HG03521 (cell line): ENCODE results near the gene MORF4L1.
"Not testable (repeated sequence)": the region's sequence is repeated elsewhere in the genome, so short reads cannot be mapped to it uniquely, and the experiment has no call there.

ENCODE experiments used
- ATAC-seq: cut with Tn5 transposase; IDR thresholded peaks from one replicate; pipeline ENCODE4 v1.9.1; 2021; ENCODE audit warnings: mild to moderate bottlenecking, moderate library complexity; ENCODE audit not compliant: unreplicated experiment

Gene MORF4L1

GRCh38 chr15:78895471-78895870 is 22.8 kb downstream of the MORF4L1 start:
- no peak for ATAC-seq

DNA sequence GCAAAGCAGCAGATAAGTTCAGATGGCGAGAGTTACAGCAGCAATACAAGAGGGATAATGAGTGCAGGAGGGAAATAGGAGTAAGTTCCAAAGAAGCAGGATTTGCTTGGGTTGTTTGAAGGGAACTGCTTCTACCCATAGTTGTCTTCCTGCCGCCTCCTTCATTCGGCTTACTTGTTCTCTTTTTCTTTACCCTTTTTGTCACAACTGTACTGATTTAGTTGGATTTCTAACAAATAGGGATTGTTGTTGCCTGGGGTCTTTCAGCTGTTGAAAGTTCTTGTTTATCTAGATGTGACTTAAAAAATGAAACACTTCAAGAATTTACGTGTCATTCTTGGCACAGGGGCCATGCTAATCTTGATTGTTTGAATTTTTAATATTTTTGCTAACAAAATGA is 25.9 kb downstream of the MORF4L1 start:
- no peak for ATAC-seq

- ATAC-seq: not testable (repeated sequence)
Measured at GRCh38 chr15:78900819-78901533, 28.3 kb downstream of the MORF4L1 start.

GRCh38 chr15:78902281-78903032 is 29.8 kb downstream of the MORF4L1 start:
- ATAC-seq: not testable (repeated sequence)

DNA sequence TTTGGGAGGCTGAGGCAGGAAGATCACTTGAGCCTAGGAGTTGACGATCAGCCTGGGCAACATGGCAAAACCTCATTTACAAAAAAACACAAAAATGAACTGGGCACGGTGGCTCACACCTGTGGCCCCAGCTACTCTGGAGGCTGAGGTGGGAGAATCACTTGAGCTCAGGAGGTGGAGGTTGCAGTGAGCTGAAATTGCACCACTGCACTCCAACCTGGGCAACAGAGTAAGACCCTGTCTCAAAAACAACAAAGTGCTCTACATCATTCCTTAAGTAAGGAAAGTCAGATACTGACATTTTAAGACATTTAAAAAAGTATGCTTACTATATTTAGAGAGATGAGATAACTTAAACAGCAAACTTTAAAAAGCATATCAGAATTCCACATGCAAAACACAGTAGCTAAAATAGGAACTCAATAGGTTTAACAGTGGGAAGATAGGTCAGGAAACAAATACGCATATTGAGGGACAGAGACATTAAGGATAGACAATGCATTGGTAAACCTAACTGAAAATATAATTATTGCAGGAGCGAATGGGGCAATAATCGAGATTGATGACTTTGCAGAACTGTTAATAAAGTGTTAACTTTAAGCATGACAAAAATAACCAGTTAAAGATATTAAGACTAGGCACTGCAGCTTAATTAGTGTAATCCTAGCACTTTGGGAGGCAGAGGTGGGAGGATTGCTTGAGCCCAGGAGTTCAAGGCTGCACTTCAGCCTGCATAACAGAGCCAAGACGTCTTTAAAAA is 32.1 kb downstream of the MORF4L1 start:
- no peak for ATAC-seq

- ATAC-seq: no peak
Measured at GRCh38 chr15:78906316-78906620, 33.6 kb downstream of the MORF4L1 start.

- no peak for ATAC-seq
Measured at GRCh38 chr15:78907577-78907976, 34.9 kb downstream of the MORF4L1 start.

DNA sequence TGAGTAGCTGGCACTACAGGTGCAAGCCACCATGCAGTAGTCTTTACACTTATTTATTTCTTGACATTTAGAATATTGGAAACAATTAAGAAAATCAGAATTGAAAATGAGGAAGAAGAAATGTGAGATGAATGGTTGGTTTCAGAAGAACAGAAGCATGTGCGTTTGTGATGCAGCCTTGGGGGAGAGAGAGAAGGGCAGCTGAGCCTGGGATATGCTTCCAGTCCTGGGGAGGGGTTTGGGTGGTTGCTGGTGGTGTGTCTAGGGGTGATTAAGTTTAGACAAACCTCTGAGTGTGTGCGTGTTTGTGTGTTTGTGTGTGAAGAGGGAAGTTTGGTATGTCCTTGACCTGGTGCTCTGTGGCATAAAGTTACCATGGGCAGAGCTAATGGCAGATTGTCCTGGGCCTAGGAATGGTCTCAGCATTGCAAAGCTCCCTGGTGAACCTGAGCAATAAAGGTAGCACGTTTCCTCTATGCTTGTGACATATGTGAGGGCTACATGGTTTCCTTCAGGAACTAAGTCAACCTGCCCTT is 36.5 kb downstream of the MORF4L1 start:
- no peak for ATAC-seq

DNA sequence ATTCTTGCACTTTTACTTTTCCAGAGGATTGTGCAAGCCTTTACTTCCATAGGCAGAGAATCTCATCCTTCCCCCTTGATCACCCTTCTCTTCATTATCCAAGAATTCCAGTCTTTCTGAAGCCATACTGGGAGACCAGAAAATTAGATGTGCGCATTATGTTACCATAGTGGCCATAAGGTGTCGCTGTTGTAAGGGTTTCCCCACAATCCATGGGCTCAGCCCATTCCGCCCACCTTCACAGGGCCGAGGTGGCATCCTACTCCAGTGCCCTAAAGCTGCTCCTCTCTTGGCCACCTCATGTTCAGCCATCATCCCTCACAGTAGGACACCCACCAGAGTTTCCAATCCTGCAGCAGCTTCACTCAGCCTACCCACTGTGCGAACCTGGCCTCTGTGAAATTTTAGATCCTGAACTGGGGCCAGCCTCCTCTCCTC is 37.1 kb downstream of the MORF4L1 start:
- ATAC-seq: no peak

GRCh38 chr15:78910271-78910670 is 37.6 kb downstream of the MORF4L1 start:
- ATAC-seq: no peak

- ATAC-seq: no peak
Measured at GRCh38 chr15:78912316-78912715, 39.6 kb downstream of the MORF4L1 start.

DNA sequence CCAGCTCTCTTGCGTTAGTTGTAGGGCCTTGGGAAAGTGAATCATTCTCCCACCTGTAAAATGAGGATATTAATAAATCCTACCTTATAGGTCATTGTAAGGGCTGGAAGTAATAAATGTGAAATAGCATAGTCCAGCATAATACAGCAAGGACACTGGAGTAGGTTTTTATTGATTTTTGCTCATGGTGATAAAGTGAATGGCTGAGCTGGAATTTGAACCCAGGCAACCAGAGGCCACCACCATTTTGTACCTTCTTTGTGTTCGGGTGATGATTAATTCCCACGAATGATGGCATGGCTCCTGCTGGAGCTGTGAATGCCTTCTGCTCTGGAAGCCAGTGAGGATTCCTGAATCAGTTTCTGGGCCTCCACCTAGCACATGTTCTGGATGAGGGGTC is 40.3 kb downstream of the MORF4L1 start:
- no peak for ATAC-seq

DNA sequence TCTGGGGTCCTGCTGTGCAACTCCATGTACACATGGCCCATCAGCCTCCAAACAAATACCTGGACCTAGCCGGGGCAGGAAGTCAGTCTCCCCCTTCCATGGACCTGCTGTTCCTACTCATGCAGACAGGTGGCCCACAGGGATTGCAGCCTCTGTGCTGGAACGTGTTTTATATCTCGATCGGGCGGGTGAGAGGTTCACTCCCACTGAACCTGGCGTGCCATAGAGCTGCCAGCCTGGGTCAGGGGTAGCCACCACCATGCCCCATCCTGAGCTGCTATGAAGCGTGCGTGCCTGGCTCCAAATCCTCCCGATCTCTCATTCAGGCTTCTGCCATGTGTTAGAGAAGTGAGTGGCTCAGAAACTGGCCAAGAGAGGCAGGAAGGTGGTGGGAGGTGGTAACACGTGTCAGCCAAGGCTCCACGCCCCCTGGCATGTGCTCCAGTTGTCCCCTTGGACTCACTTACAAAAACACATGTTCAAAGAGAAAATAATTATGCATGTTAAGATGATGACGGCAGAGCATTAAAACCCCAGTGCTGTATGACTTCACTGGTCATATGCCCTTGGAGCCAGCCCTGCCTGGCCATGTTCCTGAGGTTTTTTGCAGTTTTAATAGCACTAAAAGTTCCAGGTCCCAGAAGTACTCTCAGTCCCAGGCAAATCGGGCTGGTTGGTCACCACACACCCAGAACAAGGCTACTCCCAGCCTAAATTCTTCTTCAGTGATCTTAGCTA is 41.5 kb downstream of the MORF4L1 start:
- no peak for ATAC-seq

DNA sequence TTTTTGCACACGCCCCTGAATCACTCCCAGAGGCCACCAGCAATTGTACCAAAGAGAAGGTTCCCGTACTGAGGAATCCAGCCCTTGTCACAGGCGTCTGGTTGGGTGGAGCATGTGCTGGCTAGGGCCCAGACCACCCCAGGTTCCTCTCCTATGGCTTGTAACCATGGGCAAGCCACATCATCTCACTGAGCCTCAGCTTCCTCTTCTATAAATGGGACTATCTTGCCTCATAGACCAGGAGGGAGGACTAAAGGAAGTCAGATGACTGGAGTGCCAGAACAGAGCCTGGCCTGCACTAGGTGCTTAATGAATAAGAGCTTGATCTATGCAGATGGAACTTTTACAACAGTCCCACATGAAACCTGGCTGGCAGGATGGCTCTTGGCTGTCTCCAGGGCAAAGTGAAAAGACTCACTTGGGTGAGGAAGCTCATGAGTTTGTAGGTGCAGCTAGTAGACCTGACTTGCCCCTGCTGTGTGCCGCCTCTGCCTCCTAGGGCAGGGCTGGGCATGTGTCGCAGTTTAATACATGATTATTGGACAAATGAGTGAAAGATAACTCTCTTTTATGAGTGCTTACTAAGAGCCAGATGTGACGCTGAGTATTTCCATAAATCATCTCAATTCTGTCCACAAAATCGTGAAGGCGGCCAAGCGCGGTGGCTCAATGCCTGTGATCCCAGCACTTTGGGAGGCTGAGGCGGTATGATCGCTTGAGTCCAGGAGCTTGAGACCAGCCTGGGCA is 42.8 kb downstream of the MORF4L1 start:
- ATAC-seq: no peak

DNA sequence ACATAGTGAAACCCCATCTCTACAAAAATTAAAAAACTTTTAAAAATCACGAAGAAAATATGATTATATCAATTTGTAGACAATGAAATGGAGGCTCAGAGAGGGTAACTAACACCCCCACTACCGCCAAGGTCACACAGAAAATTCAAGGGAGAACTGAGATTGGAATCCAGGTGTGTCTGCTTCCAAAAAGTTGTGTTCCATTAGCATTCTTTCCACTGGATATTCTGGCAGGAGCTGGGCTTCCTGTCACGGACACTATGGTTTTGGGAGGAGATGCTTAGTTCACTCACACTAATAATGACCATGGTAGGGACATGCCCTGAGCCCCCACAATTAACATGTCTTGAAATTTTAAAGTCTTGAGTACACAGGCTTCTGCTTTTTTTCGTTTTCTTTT is 43.4 kb downstream of the MORF4L1 start:
- ATAC-seq: no peak

DNA sequence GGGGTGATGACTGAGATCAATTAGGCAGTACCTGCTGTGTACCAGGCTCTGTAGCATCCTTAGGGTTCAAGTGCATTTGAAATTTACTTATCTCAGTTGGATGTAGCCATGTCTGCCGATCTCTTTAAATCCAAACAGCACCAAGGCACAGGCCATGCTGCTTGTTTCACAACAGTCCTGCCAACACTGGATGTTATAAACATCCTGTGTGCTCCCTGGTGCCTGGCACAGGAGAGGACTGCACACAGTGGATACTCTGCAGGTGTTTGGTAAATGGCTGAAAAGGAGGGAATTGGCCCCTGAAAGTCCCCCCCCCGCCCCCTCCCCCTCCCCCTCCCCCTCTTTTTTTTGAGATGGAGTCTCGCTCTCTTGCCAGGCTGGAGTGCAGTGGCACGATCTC is 45.2 kb downstream of the MORF4L1 start:
- no peak for ATAC-seq

GRCh38 chr15:78921517-78921916 is 48.8 kb downstream of the MORF4L1 start:
- ATAC-seq: no peak

GRCh38 chr15:78921940-78922339 is 49.2 kb downstream of the MORF4L1 start:
- no peak for ATAC-seq

- no peak for ATAC-seq
Measured at GRCh38 chr15:78922527-78922926, 49.8 kb downstream of the MORF4L1 start.

- no peak for ATAC-seq
Measured at GRCh38 chr15:78923015-78923414, 50.3 kb downstream of the MORF4L1 start.
